ENCODE data around the gene LUC7L2. TPM values are rescaled to one million over a fixed set of nuclear protein-coding genes. Genes with fewer than 3 reads are reported as not detected.
"Not testable (repeated sequence)": the region's sequence is repeated elsewhere in the genome, so short reads cannot be mapped to it uniquely, and the experiment has no call there.

LUC7L2 gene
- 90.9 and 94.7 TPM in 2 replicates for total RNA-seq
- long read RNA-seq, transcript LUC7L2-202 (10 exons, 2,645 nt): major isoform, 12 of 39 reads
- long read RNA-seq, partial matches to known transcripts: 10 of 39 reads
- long read RNA-seq, other reads (novel, unspliced or antisense): 15 of 39 reads

GRCh38 chr7:139359366-139360209 is at the start of gene LUC7L2:
Gene LUC7L2 (plus strand): TSS chr7:139359894. CDS start chr7:139360262, 368 bp downstream.
- no peak for TF ChIP-seq CTCF (IDR thresholded peaks at IDR 0.05; ENCODE audit: unreplicated experiment)
- Mint-ChIP-seq H3K4me3 (ENCODE audit: low read depth) (peak within 1 kb of the TSS; percentile 97), H3K27me3 (no peaks in the 10 kb centered on the region), H3K9me3 (ENCODE audit: low read depth) (no peaks in the 10 kb centered on the region), H3K4me1 (ENCODE audit: low read depth) (peaks cover 23% of the 10 kb centered on the region), H3K36me3 (ENCODE audit: insufficient read depth) (peaks cover 12% of the 10 kb centered on the region), H3K27ac (peak within 1 kb of the TSS; percentile 99)
- DNase-seq (ENCODE audit: low spot score, unreplicated experiment): peak; percentile 99

GRCh38 chr7:139317939-139318505 is 41.7 kb upstream of the LUC7L2 start:
- peak overlapping the region; percentile 0 for H3K27ac Mint-ChIP-seq
- no peaks in the 10 kb centered on the region for H3K27me3 Mint-ChIP-seq
- no peak for DNase-seq (ENCODE audit: low spot score, unreplicated experiment)
- H3K4me3 Mint-ChIP-seq (ENCODE audit: low read depth): no peak overlapping the region
- TF ChIP-seq CTCF (IDR thresholded peaks at IDR 0.05; ENCODE audit: unreplicated experiment): no peak
- H3K36me3 Mint-ChIP-seq (ENCODE audit: insufficient read depth): no peaks in the 10 kb centered on the region
- no peaks in the 10 kb centered on the region for H3K9me3 Mint-ChIP-seq (ENCODE audit: low read depth)
- peaks cover 3% of the 10 kb centered on the region for H3K4me1 Mint-ChIP-seq (ENCODE audit: low read depth)

GRCh38 chr7:139321071-139321745 is 38.5 kb upstream of the LUC7L2 start:
- Mint-ChIP-seq H3K36me3 (ENCODE audit: insufficient read depth) (no peaks in the 10 kb centered on the region), H3K27me3 (no peaks in the 10 kb centered on the region), H3K4me1 (ENCODE audit: low read depth) (peaks cover 3% of the 10 kb centered on the region), H3K9me3 (ENCODE audit: low read depth) (no peaks in the 10 kb centered on the region), H3K4me3 (ENCODE audit: low read depth) (no peak overlapping the region), H3K27ac (peak overlapping the region; percentile 20)
- no peak for DNase-seq (ENCODE audit: low spot score, unreplicated experiment)
- peak; percentile 35 for TF ChIP-seq CTCF (IDR thresholded peaks at IDR 0.05; ENCODE audit: unreplicated experiment)

- H3K27ac Mint-ChIP-seq; H3K27me3 Mint-ChIP-seq; DNase-seq (ENCODE audit: low spot score, unreplicated experiment); H3K4me1 Mint-ChIP-seq (ENCODE audit: low read depth); H3K4me3 Mint-ChIP-seq (ENCODE audit: low read depth); H3K36me3 Mint-ChIP-seq (ENCODE audit: insufficient read depth); H3K9me3 Mint-ChIP-seq (ENCODE audit: low read depth): not testable (repeated sequence)
Observed at GRCh38 chr7:139324709-139325108, 35.0 kb upstream of the LUC7L2 start.

GRCh38 chr7:139328375-139328774 is 31.3 kb upstream of the LUC7L2 start:
- no peak overlapping the region for H3K27ac Mint-ChIP-seq
- no peak overlapping the region for H3K4me3 Mint-ChIP-seq (ENCODE audit: low read depth)
- no peaks in the 10 kb centered on the region for H3K9me3 Mint-ChIP-seq (ENCODE audit: low read depth)
- TF ChIP-seq CTCF (IDR thresholded peaks at IDR 0.05; ENCODE audit: unreplicated experiment): no peak
- no peaks in the 10 kb centered on the region for H3K36me3 Mint-ChIP-seq (ENCODE audit: insufficient read depth)
- no peaks in the 10 kb centered on the region for H3K27me3 Mint-ChIP-seq
- DNase-seq (ENCODE audit: low spot score, unreplicated experiment): no peak
- peaks cover 6% of the 10 kb centered on the region for H3K4me1 Mint-ChIP-seq (ENCODE audit: low read depth)

All from progenitor cell of endocrine pancreas (in vitro differentiated cells).